ENCODE measurements around the gene LRMDA. TPM values are rescaled to one million over a fixed set of nuclear protein-coding genes. Genes with fewer than 3 reads are reported as not detected.

The LRMDA gene
- total and polyA plus RNA-seq, 2 of the 4 experiments (the other 2 are of a cell fraction) = 0.07 TPM; not detected in 1

DNA sequence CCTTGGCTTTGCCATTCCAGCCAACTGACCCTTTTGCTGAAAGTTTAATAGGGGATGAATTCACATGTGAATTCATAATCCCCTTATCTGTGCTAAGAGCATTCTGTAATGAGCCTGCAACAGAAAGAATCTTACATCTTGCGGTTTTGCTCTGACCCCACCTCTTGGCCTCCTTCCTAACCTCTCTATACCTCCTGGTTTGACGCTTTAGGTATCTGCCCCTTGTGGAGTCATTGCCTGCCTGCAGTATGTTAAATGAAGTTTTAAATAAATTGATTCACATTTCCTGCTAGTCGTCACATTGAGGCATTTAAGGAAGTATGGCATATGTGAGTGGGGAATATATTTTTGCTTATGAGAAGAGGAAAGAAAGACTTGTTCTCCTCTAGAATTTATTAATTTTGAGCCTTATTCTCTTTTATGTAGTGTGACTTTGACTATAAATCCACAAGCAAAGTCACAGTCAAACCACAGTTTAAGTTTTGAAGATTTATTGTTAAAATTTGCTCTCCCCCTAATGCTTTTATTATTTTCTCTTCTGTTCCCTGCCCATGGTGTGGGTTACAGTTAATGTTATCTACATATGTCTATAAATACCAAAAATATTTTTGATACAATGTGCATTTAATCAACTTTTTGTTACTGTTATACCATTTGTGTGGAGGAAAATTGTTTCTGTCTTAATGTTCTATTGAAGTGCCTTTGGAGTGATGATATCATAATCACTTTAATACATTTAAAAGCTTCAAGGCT, 60.9 kb downstream of the LRMDA start:
- TF ChIP-seq MXI1 (IDR thresholded peaks at IDR 0.05; ENCODE audit: borderline replicate concordance, low read depth, low read length) (no peak), FOS (IDR thresholded peaks at IDR 0.05; ENCODE audit: low read depth, low read length) (no peak), MAFK (IDR thresholded peaks at IDR 0.05; ENCODE audit: low read depth, low read length) (no peak), MAZ (IDR thresholded peaks at IDR 0.05; ENCODE audit: borderline replicate concordance, low read depth, low read length) (no peak), NFE2L2 (IDR thresholded peaks at IDR 0.05; ENCODE audit: low read depth, low read length) (no peak)
- TF ChIP-seq, protein P1, sequence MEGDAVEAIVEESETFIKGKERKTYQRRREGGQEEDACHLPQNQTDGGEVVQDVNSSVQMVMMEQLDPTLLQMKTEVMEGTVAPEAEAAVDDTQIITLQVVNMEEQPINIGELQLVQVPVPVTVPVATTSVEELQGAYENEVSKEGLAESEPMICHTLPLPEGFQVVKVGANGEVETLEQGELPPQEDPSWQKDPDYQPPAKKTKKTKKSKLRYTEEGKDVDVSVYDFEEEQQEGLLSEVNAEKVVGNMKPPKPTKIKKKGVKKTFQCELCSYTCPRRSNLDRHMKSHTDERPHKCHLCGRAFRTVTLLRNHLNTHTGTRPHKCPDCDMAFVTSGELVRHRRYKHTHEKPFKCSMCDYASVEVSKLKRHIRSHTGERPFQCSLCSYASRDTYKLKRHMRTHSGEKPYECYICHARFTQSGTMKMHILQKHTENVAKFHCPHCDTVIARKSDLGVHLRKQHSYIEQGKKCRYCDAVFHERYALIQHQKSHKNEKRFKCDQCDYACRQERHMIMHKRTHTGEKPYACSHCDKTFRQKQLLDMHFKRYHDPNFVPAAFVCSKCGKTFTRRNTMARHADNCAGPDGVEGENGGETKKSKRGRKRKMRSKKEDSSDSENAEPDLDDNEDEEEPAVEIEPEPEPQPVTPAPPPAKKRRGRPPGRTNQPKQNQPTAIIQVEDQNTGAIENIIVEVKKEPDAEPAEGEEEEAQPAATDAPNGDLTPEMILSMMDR (conservative IDR thresholded peaks at IDR 0.05; ENCODE audit: low read depth, low read length) = no peak
- H2AK9ac ChIP-seq (replicated peaks; ENCODE audit: low read depth, low read length, poor library complexity) = no peak overlapping the region
- no peaks in the 10 kb centered on the region for H3K4me1 ChIP-seq (ENCODE audit: control insufficient read depth, insufficient read depth, low read length)
- H2AFZ ChIP-seq (replicated peaks; ENCODE audit: low read length, poor library complexity) = no peak overlapping the region
- no peak overlapping the region for H2BK20ac ChIP-seq (ENCODE audit: low read depth, low read length)
- intact Hi-C loops (cut with micrococcal nuclease) = no loop called here
- H3K56ac ChIP-seq (ENCODE audit: extremely low read depth, insufficient read depth, low read length) = no peak overlapping the region
- no peaks in the 10 kb centered on the region for H4K20me1 ChIP-seq (ENCODE audit: insufficient read depth, low read length)
- no peak overlapping the region for H3K4ac ChIP-seq (ENCODE audit: low read depth, low read length)
- H3K27me3 ChIP-seq (ENCODE audit: control insufficient read depth, insufficient read depth, low read length) = peaks cover 4% of the 10 kb centered on the region; the same call in 1 of the 2 replicates
- ChIA-PET POLR2A (ENCODE audit: unreplicated experiment) (no interaction called here), CTCF (no interaction called here)
- H3K14ac ChIP-seq (replicated peaks; ENCODE audit: low read depth, low read length) = no peak overlapping the region
- in situ Hi-C loops (cut with MboI; ENCODE audit: low sequenced_read_pairs) = no loop called here
- no peaks in the 10 kb centered on the region for H3K9me1 ChIP-seq (ENCODE audit: insufficient read depth, low read length)
- H2BK120ac ChIP-seq (ENCODE audit: low read depth, low read length) = no peak overlapping the region
- no peak overlapping the region for H3K4me3 ChIP-seq (ENCODE audit: insufficient read depth, low read depth, low read length)
- no TSS peak for BruUV-seq (replicated peaks)
- no peak overlapping the region for H4K5ac ChIP-seq (ENCODE audit: low read depth, low read length)
- dilution Hi-C loops (cut with HindIII; ENCODE audit: low sequenced_read_pairs, unreplicated experiment) = no loop called here
- H3K36me3 ChIP-seq (ENCODE audit: control insufficient read depth, insufficient read depth, low read length) = no peaks in the 10 kb centered on the region
- whole genome bisulfite sequencing, 2 experiments (ENCODE audit: extremely low coverage in 2 of 2, insufficient read length in 1 of 2) = 60% methylated on average over 1 of the region's 3 CpGs; no CpG with 5 or more reads in 1 of the 2 experiments
- no peak overlapping the region for H2BK15ac ChIP-seq (ENCODE audit: low read depth, low read length)
- H3K23ac ChIP-seq (ENCODE audit: low read depth, low read length) = no peak overlapping the region
- no peak overlapping the region for H4K91ac ChIP-seq (ENCODE audit: insufficient read depth, low read depth, low read length)
- no peak overlapping the region for H3K18ac ChIP-seq (ENCODE audit: low read depth, low read length)
- no peak for DNase-seq
- no peak overlapping the region for H3K4me2 ChIP-seq (ENCODE audit: low read depth, low read length)
- no peak overlapping the region for H3K9ac ChIP-seq (ENCODE audit: low read depth, low read length)
- H2BK5ac ChIP-seq (ENCODE audit: low read depth, low read length, poor library complexity, severe bottlenecking) = no peak overlapping the region
- no peak overlapping the region for H4K8ac ChIP-seq (ENCODE audit: low read depth in 2 of 2, low read length in 2 of 2)
- no peak overlapping the region for H3K27ac ChIP-seq (ENCODE audit: insufficient read depth, low read length)
- ATAC-seq (ENCODE audit: low read depth) = no peak
- H2AK5ac ChIP-seq (ENCODE audit: low read depth, low read length) = no peak overlapping the region
- H3K9me3 ChIP-seq (ENCODE audit: control insufficient read depth, insufficient read depth, low read length) = no peaks in the 10 kb centered on the region
- no peaks in the 10 kb centered on the region for H3K79me1 ChIP-seq (ENCODE audit: low read depth in 1 of 2, low read length in 2 of 2)

Data from IMR-90 (cell line).